Parathyroid adenoma (tissue), 2 donors: Measurements from ENCODE around the gene UXS1.

ENCODE experiments used
- H2AFZ ChIP-seq: fragments of 300-600 bp; sonication (generic); one replicate; pipeline ENCODE4 v1.7.0; 2017; ENCODE audit warnings: antibody characterized with exemption, mild to moderate bottlenecking
- H3K27ac ChIP-seq: fragments of 300-600 bp; sonication (generic); one replicate; pipeline ENCODE4 v1.7.0; 2017
- H3K27me3 ChIP-seq: fragments of 300-600 bp; sonication (generic); one replicate; pipeline ENCODE4 v1.7.0; 2017; ENCODE audit warnings: low read length; ENCODE audit not compliant: control insufficient read depth, insufficient read depth
- H3K36me3 ChIP-seq: fragments of 300-600 bp; sonication (generic); one replicate; pipeline ENCODE4 v1.7.0; 2017; ENCODE audit warnings: low read length; ENCODE audit not compliant: control insufficient read depth, insufficient read depth
- H3K4me1 ChIP-seq: fragments of 300-600 bp; sonication (generic); one replicate; pipeline ENCODE4 v1.7.0; 2017; ENCODE audit warnings: control low read depth
- H3K4me2 ChIP-seq: fragments of 300-600 bp; sonication (generic); one replicate; pipeline ENCODE4 v1.7.0; 2017; ENCODE audit warnings: low read length
- H3K4me3 ChIP-seq: fragments of 300-600 bp; sonication (generic); one replicate; pipeline ENCODE4 v1.7.0; 2017; ENCODE audit warnings: low read depth, low read length
- H3K79me2 ChIP-seq: fragments of 300-600 bp; sonication (generic); one replicate; pipeline ENCODE4 v1.7.0; 2017; ENCODE audit warnings: control low read depth
- H3K9ac ChIP-seq: fragments of 300-600 bp; sonication (generic); one replicate; pipeline ENCODE4 v1.7.0; 2017; ENCODE audit warnings: mild to moderate bottlenecking
- H3K9me3 ChIP-seq: fragments of 300-600 bp; sonication (generic); one replicate; pipeline ENCODE4 v1.7.0; 2017; ENCODE audit warnings: low read length; ENCODE audit not compliant: control insufficient read depth
- CTCF ChIP-seq: fragments of 300-600 bp; sonication (generic); IDR thresholded peaks from one replicate; pipeline ENCODE4 v1.7.0; 2017; ENCODE audit warnings: antibody characterized with exemption, mild to moderate bottlenecking
- donor health status: primary hyperparathyroidism.

Gene UXS1

GRCh38 chr2:106117882-106118684 lies 76.0 kb downstream of the UXS1 start:
- Histone ChIP-seq H3K36me3 (no peaks in the 10 kb centered on the region), H3K9ac (no peak overlapping the region)

GRCh38 chr2:106117347-106117746 lies 76.8 kb downstream of the UXS1 start:
- Histone ChIP-seq H3K27ac (no peak overlapping the region), H2AFZ (no peak overlapping the region), H3K27me3 (no peaks in the 10 kb centered on the region), H3K4me3 (no peak overlapping the region), H3K79me2 (no peaks in the 10 kb centered on the region), H3K9ac (no peak overlapping the region), H3K4me1 (peaks cover 17% of the 10 kb centered on the region), H3K36me3 (no peaks in the 10 kb centered on the region), H3K4me2 (no peak overlapping the region), H3K9me3 (no peaks in the 10 kb centered on the region)
- no peak for TF ChIP-seq CTCF

More at GRCh38 chr2:106117882-106118684, 76.0 kb downstream of the UXS1 start:
- H3K4me3 ChIP-seq = no peak overlapping the region
- TF ChIP-seq CTCF = no peak
- peaks cover 17% of the 10 kb centered on the region for H3K4me1 ChIP-seq
- H3K9me3 ChIP-seq = no peaks in the 10 kb centered on the region
- H3K79me2 ChIP-seq = no peaks in the 10 kb centered on the region
- no peaks in the 10 kb centered on the region for H3K27me3 ChIP-seq
- no peak overlapping the region for H2AFZ ChIP-seq
- H3K4me2 ChIP-seq = no peak overlapping the region
- H3K27ac ChIP-seq = no peak overlapping the region

- no peak overlapping the region for H3K4me3 ChIP-seq
- H3K27ac ChIP-seq = peak overlapping the region; percentile 40
- no peak overlapping the region for H3K9ac ChIP-seq
- H2AFZ ChIP-seq = peak overlapping the region; percentile 52
- peaks cover 17% of the 10 kb centered on the region for H3K4me1 ChIP-seq
- no peak overlapping the region for H3K4me2 ChIP-seq
- no peaks in the 10 kb centered on the region for H3K79me2 ChIP-seq
- H3K36me3 ChIP-seq = no peaks in the 10 kb centered on the region
- no peaks in the 10 kb centered on the region for H3K9me3 ChIP-seq
- TF ChIP-seq CTCF = no peak
- H3K27me3 ChIP-seq = no peaks in the 10 kb centered on the region
These were observed 77.9 kb downstream of the UXS1 start for GRCh38 chr2:106116248-106116647.

- no peaks in the 10 kb centered on the region for H3K79me2 ChIP-seq
These were observed 78.4 kb downstream of the UXS1 start for GRCh38 chr2:106115665-106116064.

More at GRCh38 chr2:106115665-106116064, 78.4 kb downstream of the UXS1 start:
- Histone ChIP-seq H3K9ac (no peak overlapping the region), H3K4me3 (no peak overlapping the region), H3K9me3 (no peaks in the 10 kb centered on the region), H3K4me2 (no peak overlapping the region), H3K4me1 (peaks cover 17% of the 10 kb centered on the region), H3K27me3 (no peaks in the 10 kb centered on the region), H3K27ac (peak overlapping the region; percentile 40), H2AFZ (peak overlapping the region; percentile 52), H3K36me3 (no peaks in the 10 kb centered on the region)
- no peak for TF ChIP-seq CTCF
